H1 (cell line): ENCODE measurements around the gene GDPD3. TPM values are rescaled to one million over a fixed set of nuclear protein-coding genes. Genes with fewer than 3 reads are reported as not detected.

Experiments
- RBBP5 ChIP-seq: IDR thresholded peaks from 2 replicates; pipeline ENCODE4 v1.7.1; 2012; ENCODE audit warnings: low read depth, mild to moderate bottlenecking, inconsistent platforms, low read length, moderate library complexity, borderline replicate concordance
- SAP30 ChIP-seq: fragments of 300-600 bp; sonication (generic); IDR thresholded peaks from 2 replicates; pipeline ENCODE4 v1.7.1; 2012; ENCODE audit warnings: low read length, moderate library complexity, mild to moderate bottlenecking, inconsistent platforms; ENCODE audit not compliant: insufficient read depth, insufficient replicate concordance
- SUZ12 ChIP-seq: fragments of 200-600 bp; sonication (generic); IDR thresholded peaks from 2 replicates; pipeline ENCODE4 v1.6.1; 2012; ENCODE audit warnings: mild to moderate bottlenecking, inconsistent platforms, low read length, moderate library complexity, mixed read lengths
- polyA plus RNA-seq, 7 experiments: library from polyadenylated mRNA; depleted of rRNA in 3 of 7; stranded (reverse) in 5 of 7; unstranded in 2 of 7; fragments of >200 nt in 5 of 7; fragments of 200-250 nt in 2 of 7; gene quantifications; 1 replicate in 5 of 7; 2 replicates in 1 of 7; 4 replicates in 1 of 7; pipeline versions ENCODE4 v1.2.1 to v1.2.3, GENCODE V29; 2011 to 2013; ENCODE audit warnings: missing spikeins in 2 of 7, mixed read lengths in 2 of 7
- total RNA-seq: library from RNA; stranded (reverse); fragmentation: NEBNext Ultra II Directional; extraction: Animal tissue kit (Norgen Biotek cat#: 25700); gene quantifications from 2 replicates; pipeline ENCODE4 v1.2.1, GENCODE V29; 2021

Gene GDPD3
- total and polyA plus RNA-seq, 2 of the 8 experiments (the other 6 are each of a cell fraction or from before 2014, with no cell fraction given) = 0.20 TPM; not detected in 1

DNA sequence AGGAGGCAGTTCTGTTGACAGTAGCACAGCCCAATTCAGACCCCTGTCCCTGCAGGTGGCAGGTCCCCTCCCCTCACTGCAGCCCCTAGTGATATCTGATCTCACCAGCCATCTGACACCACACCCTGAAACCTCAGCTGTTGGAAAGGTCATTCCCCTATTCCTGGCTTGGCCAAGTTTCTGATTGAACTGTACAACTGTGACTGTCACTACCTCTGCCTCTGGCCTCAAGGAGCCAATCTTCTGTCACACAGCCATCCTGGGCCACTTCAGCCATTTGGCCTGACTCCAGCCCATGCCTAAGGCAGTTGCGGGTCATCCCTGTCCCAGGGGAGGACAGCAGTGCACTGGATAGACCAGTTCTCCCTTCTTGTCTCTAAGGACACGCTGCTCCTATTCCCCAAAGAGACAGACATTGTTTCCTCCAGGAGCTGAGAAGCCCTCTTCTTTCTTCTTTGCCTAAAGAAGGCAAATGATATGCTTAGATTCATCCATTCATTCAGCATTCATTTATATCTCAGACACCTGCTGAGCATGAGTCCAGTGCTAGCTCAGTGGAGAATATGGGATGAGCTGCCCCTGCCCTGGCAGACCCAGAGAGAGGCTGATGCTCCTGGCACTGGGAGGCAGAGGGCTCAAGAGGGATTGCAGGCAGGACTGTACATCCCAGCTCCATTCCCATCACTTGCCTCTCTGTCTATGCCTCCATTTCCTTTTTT lies 52.3 kb downstream of the GDPD3 start (continued):
- TF ChIP-seq RBBP5 (no peak), SAP30 (no peak), SUZ12 (no peak)
- TF ChIP-seq, all 59 proteins: peak for 0
